GM23338 (cell line): ENCODE results near the gene CD80. TPM values are rescaled to one million over a fixed set of nuclear protein-coding genes. Genes with fewer than 3 reads are reported as not detected.

Experiments
- ATAC-seq: fragments of 200-7000 bp; cut with Tn5 transposase; 3 replicates; pipeline ENCODE4 v1.9.1; 2020
- DNase-seq: peaks from one replicate; pipeline ENCODE4 v3.0.0-alpha.2; 2015; ENCODE audit warnings: low spot score
- H2AFZ ChIP-seq: fragments of 200-600 bp; sonication (generic); 2 replicates; pipeline ENCODE4 v1.8.0; 2016; ENCODE audit warnings: antibody characterized with exemption, mild to moderate bottlenecking, moderate library complexity
- H3F3A ChIP-seq: fragments of 200-600 bp; sonication (generic); replicated peaks from 2 replicates; pipeline ENCODE4 v1.8.0; 2017; ENCODE audit warnings: antibody characterized with exemption, mixed run types, low read depth
- H3K27ac ChIP-seq: fragments of 200-600 bp; sonication (generic); 2 replicates; pipeline ENCODE4 v1.6.1; 2016; ENCODE audit warnings: low read depth
- H3K27me3 ChIP-seq: fragments of 200-600 bp; sonication (generic); 2 replicates; pipeline ENCODE4 v1.8.0; 2016; ENCODE audit warnings: mild to moderate bottlenecking, mixed run types, moderate library complexity; ENCODE audit not compliant: insufficient read depth
- H3K36me3 ChIP-seq: fragments of 200-600 bp; sonication (generic); 2 replicates; pipeline ENCODE4 v1.8.0; 2016; ENCODE audit warnings: mild to moderate bottlenecking; ENCODE audit not compliant: insufficient read depth
- H3K4me1 ChIP-seq: fragments of 200-600 bp; sonication (generic); 2 replicates; pipeline ENCODE4 v1.8.0; 2016; ENCODE audit warnings: mild to moderate bottlenecking, moderate library complexity; ENCODE audit not compliant: insufficient read depth
- H3K4me2 ChIP-seq: fragments of 200-600 bp; sonication (generic); 2 replicates; pipeline ENCODE4 v1.7.1; 2017; ENCODE audit warnings: mixed run types
- H3K4me3 ChIP-seq: fragments of 200-600 bp; sonication (generic); 2 replicates; pipeline ENCODE4 v1.6.1; 2016; ENCODE audit warnings: mixed run types
- H3K79me2 ChIP-seq: fragments of 200-600 bp; sonication (generic); replicated peaks from 2 replicates; pipeline ENCODE4 v1.8.0; 2017; ENCODE audit warnings: mild to moderate bottlenecking; ENCODE audit not compliant: insufficient read depth
- H3K9me2 ChIP-seq: fragments of 200-600 bp; sonication (generic); 2 replicates; pipeline ENCODE4 v1.8.0; 2017; ENCODE audit not compliant: insufficient read depth
- H4K20me1 ChIP-seq: fragments of 200-600 bp; sonication (generic); replicated peaks from 2 replicates; pipeline ENCODE4 v1.8.0; 2017; ENCODE audit warnings: mild to moderate bottlenecking; ENCODE audit not compliant: insufficient read depth
- H3K27ac Mint-ChIP-seq: 2 replicates; pipeline ENCODE4 v1.8.0; 2020; ENCODE audit warnings: inconsistent platforms, mild to moderate bottlenecking, moderate library complexity, mixed read lengths
- H3K27me3 Mint-ChIP-seq: 3 replicates; pipeline ENCODE4 v1.8.0; 2022; ENCODE audit warnings: low read depth, mild to moderate bottlenecking, moderate library complexity, mixed read lengths, inconsistent platforms; ENCODE audit not compliant: insufficient read depth, poor library complexity
- H3K36me3 Mint-ChIP-seq: 3 replicates; pipeline ENCODE4 v1.8.0; 2021; ENCODE audit warnings: low read depth, mild to moderate bottlenecking, inconsistent platforms, moderate library complexity, mixed read lengths
- H3K4me1 Mint-ChIP-seq: 3 replicates; pipeline ENCODE4 v1.8.0; 2020; ENCODE audit warnings: mild to moderate bottlenecking, inconsistent platforms, mixed read lengths
- H3K4me3 Mint-ChIP-seq: 3 replicates; pipeline ENCODE4 v1.8.0; 2021; ENCODE audit warnings: moderate library complexity, mild to moderate bottlenecking, inconsistent platforms, mixed read lengths
- H3K9me3 Mint-ChIP-seq: 3 replicates; pipeline ENCODE4 v1.8.0; 2020; ENCODE audit warnings: moderate library complexity, mild to moderate bottlenecking, inconsistent platforms, mixed read lengths
- CREB1 ChIP-seq: fragments of 250-450 bp; sonication (Bioruptor Pico); IDR thresholded peaks from 2 replicates; pipeline ENCODE4 v1.5.0; 2020; ENCODE audit warnings: low read depth, mild to moderate bottlenecking, moderate library complexity
- EZH2 ChIP-seq: fragments of 200-600 bp; sonication (generic); IDR thresholded peaks from one replicate; pipeline ENCODE4 v1.8.0; 2017; ENCODE audit warnings: antibody characterized with exemption, mild to moderate bottlenecking, low read depth; ENCODE audit not compliant: unreplicated experiment
- EZH2phosphoT487 ChIP-seq: fragments of 200-600 bp; sonication (generic); IDR thresholded peaks from one replicate; pipeline ENCODE4 v1.8.1; 2018; ENCODE audit warnings: antibody characterized with exemption; ENCODE audit not compliant: unreplicated experiment
- JUNB ChIP-seq: IDR thresholded peaks from one replicate; pipeline ENCODE4 v1.6.1; 2016; ENCODE audit warnings: antibody characterized with exemption; ENCODE audit not compliant: unreplicated experiment
- NANOG ChIP-seq: IDR thresholded peaks from 2 replicates; pipeline ENCODE4 v1.6.1; 2016; ENCODE audit warnings: antibody characterized with exemption, borderline replicate concordance
- POLR2AphosphoS5 ChIP-seq: IDR thresholded peaks from 2 replicates; pipeline ENCODE4 v1.6.1; 2016; ENCODE audit warnings: antibody characterized with exemption, low read depth
- STAT1 ChIP-seq: IDR thresholded peaks from one replicate; pipeline ENCODE4 v1.6.1; 2016; ENCODE audit warnings: antibody characterized with exemption; ENCODE audit not compliant: unreplicated experiment
- ZNF114 ChIP-seq: fragments of 250-450 bp; sonication (Bioruptor Pico); IDR thresholded peaks from 2 replicates; pipeline ENCODE4 v1.5.0; 2020; ENCODE audit warnings: mild to moderate bottlenecking, moderate library complexity
- ZNF331 ChIP-seq: fragments of 250-450 bp; sonication (Bioruptor Pico); IDR thresholded peaks from 2 replicates; pipeline ENCODE4 v1.5.0; 2020; ENCODE audit warnings: low read depth, mild to moderate bottlenecking, moderate library complexity
- polyA plus RNA-seq: library from polyadenylated mRNA; unstranded; fragments of >200 nt; fragmentation: Nextera tagmentation; extraction: Ambion mirVana; gene quantifications from 2 replicates; pipeline ENCODE4 v1.2.1, GENCODE V29; 2016
- total RNA-seq: library from RNA; depleted of rRNA; stranded (reverse); fragments of >200 nt; shearing (Covaris generic); gene quantifications from 2 replicates; pipeline ENCODE4 v1.2.3, GENCODE V29; 2014
- TF ChIP-seq, protein P1 (sequence below): IDR thresholded peaks from one replicate; pipeline ENCODE4 v1.6.1; 2018; ENCODE audit warnings: antibody characterized with exemption; ENCODE audit not compliant: unreplicated experiment
- TF ChIP-seq, protein P2 (sequence below), 2 experiments: fragments of 200-600 bp in 1 of 2; sonication (generic) in 1 of 2; conservative IDR thresholded peaks; 2 replicates each; pipeline versions ENCODE4 v1.5.1 to v1.6.1; 2016 to 2017; ENCODE audit warnings: antibody characterized with exemption in 2 of 2, low read depth in 2 of 2, mild to moderate bottlenecking in 2 of 2, moderate library complexity in 1 of 2
- TF ChIP-seq, protein P3 (sequence below): IDR thresholded peaks from 2 replicates; pipeline ENCODE4 v1.6.1; 2016; ENCODE audit warnings: antibody characterized with exemption
- TF ChIP-seq, protein P4 (sequence below): fragments of 250-450 bp; sonication (Bioruptor Pico); IDR thresholded peaks from 2 replicates; pipeline ENCODE4 v1.5.0; 2020; ENCODE audit warnings: mild to moderate bottlenecking, moderate library complexity

CD80 gene
- total and polyA plus RNA-seq, 2 experiments from 2014 or later, result not detected

DNA sequence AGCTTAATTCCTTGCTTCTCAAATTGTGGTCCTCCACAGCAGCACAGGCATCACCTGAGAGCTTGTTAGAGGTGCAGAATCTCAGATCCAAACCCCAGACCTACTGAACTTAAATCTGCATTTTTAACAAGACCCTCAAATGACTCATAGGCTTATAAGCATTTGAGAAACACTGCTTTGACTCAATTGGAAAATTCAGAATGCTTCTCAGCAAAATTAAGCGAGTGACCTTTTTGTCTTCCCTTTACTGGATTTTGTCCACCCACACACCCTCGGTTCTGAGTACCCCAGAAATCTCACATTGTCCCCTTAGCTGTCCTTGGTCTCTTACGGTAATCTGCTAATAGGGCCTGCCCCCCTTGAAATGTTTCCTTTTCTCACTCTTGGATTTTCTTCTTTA, 17.9 kb downstream of the CD80 start:
- H3K9me2 ChIP-seq, result no peaks in the 10 kb centered on the region
- Mint-ChIP-seq H3K9me3 (no peaks in the 10 kb centered on the region), H3K36me3 (no peaks in the 10 kb centered on the region), H3K27ac (no peak overlapping the region), H3K4me3 (no peak overlapping the region), H3K4me1 (no peaks in the 10 kb centered on the region), H3K27me3 (peaks cover 2% of the 10 kb centered on the region)
- no peaks in the 10 kb centered on the region for H3K27me3 ChIP-seq
- DNase-seq (no peak), ATAC-seq (no peak)
- no peaks in the 10 kb centered on the region for H3K36me3 ChIP-seq
- H3F3A ChIP-seq, result no peaks in the 10 kb centered on the region
- H3K4me1 ChIP-seq, result no peaks in the 10 kb centered on the region
- H3K79me2 ChIP-seq, result no peaks in the 10 kb centered on the region
- no peaks in the 10 kb centered on the region for H4K20me1 ChIP-seq
- no peak overlapping the region for H3K27ac ChIP-seq
- TF ChIP-seq ZNF114 (CRISPR knock-in tag) (no peak), JUNB (no peak), NANOG (no peak), ZNF331 (CRISPR knock-in tag) (no peak), EZH2phosphoT487 (no peak), CREB1 (CRISPR knock-in tag) (no peak), POLR2AphosphoS5 (no peak), STAT1 (no peak), EZH2 (no peak)
- TF ChIP-seq, protein P1, sequence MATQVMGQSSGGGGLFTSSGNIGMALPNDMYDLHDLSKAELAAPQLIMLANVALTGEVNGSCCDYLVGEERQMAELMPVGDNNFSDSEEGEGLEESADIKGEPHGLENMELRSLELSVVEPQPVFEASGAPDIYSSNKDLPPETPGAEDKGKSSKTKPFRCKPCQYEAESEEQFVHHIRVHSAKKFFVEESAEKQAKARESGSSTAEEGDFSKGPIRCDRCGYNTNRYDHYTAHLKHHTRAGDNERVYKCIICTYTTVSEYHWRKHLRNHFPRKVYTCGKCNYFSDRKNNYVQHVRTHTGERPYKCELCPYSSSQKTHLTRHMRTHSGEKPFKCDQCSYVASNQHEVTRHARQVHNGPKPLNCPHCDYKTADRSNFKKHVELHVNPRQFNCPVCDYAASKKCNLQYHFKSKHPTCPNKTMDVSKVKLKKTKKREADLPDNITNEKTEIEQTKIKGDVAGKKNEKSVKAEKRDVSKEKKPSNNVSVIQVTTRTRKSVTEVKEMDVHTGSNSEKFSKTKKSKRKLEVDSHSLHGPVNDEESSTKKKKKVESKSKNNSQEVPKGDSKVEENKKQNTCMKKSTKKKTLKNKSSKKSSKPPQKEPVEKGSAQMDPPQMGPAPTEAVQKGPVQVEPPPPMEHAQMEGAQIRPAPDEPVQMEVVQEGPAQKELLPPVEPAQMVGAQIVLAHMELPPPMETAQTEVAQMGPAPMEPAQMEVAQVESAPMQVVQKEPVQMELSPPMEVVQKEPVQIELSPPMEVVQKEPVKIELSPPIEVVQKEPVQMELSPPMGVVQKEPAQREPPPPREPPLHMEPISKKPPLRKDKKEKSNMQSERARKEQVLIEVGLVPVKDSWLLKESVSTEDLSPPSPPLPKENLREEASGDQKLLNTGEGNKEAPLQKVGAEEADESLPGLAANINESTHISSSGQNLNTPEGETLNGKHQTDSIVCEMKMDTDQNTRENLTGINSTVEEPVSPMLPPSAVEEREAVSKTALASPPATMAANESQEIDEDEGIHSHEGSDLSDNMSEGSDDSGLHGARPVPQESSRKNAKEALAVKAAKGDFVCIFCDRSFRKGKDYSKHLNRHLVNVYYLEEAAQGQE, result no peak
- TF ChIP-seq, protein P2, sequence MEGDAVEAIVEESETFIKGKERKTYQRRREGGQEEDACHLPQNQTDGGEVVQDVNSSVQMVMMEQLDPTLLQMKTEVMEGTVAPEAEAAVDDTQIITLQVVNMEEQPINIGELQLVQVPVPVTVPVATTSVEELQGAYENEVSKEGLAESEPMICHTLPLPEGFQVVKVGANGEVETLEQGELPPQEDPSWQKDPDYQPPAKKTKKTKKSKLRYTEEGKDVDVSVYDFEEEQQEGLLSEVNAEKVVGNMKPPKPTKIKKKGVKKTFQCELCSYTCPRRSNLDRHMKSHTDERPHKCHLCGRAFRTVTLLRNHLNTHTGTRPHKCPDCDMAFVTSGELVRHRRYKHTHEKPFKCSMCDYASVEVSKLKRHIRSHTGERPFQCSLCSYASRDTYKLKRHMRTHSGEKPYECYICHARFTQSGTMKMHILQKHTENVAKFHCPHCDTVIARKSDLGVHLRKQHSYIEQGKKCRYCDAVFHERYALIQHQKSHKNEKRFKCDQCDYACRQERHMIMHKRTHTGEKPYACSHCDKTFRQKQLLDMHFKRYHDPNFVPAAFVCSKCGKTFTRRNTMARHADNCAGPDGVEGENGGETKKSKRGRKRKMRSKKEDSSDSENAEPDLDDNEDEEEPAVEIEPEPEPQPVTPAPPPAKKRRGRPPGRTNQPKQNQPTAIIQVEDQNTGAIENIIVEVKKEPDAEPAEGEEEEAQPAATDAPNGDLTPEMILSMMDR (conservative IDR thresholded peaks at IDR 0.05; ENCODE audit: low read depth in 2 of 2), result no peak
- TF ChIP-seq, protein P3, sequence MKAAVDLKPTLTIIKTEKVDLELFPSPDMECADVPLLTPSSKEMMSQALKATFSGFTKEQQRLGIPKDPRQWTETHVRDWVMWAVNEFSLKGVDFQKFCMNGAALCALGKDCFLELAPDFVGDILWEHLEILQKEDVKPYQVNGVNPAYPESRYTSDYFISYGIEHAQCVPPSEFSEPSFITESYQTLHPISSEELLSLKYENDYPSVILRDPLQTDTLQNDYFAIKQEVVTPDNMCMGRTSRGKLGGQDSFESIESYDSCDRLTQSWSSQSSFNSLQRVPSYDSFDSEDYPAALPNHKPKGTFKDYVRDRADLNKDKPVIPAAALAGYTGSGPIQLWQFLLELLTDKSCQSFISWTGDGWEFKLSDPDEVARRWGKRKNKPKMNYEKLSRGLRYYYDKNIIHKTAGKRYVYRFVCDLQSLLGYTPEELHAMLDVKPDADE, result no peak
- TF ChIP-seq, protein P4, sequence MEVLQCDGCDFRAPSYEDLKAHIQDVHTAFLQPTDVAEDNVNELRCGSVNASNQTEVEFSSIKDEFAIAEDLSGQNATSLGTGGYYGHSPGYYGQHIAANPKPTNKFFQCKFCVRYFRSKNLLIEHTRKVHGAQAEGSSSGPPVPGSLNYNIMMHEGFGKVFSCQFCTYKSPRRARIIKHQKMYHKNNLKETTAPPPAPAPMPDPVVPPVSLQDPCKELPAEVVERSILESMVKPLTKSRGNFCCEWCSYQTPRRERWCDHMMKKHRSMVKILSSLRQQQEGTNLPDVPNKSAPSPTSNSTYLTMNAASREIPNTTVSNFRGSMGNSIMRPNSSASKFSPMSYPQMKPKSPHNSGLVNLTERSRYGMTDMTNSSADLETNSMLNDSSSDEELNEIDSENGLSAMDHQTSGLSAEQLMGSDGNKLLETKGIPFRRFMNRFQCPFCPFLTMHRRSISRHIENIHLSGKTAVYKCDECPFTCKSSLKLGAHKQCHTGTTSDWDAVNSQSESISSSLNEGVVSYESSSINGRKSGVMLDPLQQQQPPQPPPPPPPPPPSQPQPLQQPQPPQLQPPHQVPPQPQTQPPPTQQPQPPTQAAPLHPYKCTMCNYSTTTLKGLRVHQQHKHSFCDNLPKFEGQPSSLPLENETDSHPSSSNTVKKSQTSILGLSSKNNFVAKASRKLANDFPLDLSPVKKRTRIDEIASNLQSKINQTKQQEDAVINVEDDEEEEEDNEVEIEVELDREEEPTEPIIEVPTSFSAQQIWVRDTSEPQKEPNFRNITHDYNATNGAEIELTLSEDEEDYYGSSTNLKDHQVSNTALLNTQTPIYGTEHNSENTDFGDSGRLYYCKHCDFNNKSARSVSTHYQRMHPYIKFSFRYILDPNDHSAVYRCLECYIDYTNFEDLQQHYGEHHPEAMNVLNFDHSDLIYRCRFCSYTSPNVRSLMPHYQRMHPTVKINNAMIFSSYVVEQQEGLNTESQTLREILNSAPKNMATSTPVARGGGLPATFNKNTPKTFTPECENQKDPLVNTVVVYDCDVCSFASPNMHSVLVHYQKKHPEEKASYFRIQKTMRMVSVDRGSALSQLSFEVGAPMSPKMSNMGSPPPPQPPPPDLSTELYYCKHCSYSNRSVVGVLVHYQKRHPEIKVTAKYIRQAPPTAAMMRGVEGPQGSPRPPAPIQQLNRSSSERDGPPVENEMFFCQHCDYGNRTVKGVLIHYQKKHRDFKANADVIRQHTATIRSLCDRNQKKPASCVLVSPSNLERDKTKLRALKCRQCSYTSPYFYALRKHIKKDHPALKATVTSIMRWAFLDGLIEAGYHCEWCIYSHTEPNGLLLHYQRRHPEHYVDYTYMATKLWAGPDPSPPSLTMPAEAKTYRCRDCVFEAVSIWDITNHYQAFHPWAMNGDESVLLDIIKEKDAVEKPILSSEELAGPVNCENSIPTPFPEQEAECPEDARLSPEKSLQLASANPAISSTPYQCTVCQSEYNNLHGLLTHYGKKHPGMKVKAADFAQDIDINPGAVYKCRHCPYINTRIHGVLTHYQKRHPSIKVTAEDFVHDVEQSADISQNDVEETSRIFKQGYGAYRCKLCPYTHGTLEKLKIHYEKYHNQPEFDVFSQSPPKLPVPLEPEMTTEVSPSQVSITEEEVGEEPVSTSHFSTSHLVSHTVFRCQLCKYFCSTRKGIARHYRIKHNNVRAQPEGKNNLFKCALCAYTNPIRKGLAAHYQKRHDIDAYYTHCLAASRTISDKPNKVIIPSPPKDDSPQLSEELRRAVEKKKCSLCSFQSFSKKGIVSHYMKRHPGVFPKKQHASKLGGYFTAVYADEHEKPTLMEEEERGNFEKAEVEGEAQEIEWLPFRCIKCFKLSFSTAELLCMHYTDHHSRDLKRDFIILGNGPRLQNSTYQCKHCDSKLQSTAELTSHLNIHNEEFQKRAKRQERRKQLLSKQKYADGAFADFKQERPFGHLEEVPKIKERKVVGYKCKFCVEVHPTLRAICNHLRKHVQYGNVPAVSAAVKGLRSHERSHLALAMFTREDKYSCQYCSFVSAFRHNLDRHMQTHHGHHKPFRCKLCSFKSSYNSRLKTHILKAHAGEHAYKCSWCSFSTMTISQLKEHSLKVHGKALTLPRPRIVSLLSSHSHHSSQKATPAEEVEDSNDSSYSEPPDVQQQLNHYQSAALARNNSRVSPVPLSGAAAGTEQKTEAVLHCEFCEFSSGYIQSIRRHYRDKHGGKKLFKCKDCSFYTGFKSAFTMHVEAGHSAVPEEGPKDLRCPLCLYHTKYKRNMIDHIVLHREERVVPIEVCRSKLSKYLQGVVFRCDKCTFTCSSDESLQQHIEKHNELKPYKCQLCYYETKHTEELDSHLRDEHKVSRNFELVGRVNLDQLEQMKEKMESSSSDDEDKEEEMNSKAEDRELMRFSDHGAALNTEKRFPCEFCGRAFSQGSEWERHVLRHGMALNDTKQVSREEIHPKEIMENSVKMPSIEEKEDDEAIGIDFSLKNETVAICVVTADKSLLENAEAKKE (CRISPR knock-in tag), result no peak
- H2AFZ ChIP-seq, result no peak overlapping the region
- no peak overlapping the region for H3K4me3 ChIP-seq
- H3K4me2 ChIP-seq, result no peak overlapping the region
